ENCODE results near the gene KIRREL1.

Gene KIRREL1

DNA sequence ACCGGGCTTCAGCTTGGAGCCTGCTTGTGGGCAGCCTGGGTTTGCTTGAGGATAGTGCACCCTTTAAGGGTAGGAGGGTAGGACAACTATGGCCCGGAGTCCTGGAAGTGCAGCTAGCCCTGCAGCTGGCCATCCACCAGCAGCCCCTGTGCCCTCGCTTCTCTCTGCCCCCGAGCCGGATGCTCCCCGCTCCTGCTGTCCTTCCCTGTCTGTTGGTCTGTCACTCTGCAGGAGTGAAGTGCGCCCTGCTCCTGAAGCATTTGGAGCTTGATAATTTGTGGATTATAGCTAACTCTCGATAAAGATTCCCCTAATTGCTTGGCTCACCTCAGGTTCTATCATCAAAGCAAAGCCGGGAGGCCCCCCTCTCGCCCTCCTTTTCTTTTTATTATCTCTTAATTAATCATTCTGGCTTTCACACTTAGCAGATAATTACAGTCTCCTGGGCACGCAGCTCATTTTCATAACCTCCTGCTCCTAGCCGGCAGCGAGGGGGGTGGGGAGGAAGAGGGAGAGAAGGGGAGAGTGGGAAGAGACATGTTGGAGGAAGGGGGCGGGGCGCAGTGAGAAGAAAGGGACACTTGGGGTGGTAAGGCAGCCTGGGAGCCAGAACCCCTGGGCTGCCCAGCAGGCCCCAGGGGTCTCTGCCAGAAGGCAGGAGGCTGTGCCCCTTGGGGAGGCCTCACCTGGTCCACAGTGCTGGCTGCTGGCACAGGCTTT lies 14.4 kb downstream of the KIRREL1 start:
- no peak for DNase-seq

DNA sequence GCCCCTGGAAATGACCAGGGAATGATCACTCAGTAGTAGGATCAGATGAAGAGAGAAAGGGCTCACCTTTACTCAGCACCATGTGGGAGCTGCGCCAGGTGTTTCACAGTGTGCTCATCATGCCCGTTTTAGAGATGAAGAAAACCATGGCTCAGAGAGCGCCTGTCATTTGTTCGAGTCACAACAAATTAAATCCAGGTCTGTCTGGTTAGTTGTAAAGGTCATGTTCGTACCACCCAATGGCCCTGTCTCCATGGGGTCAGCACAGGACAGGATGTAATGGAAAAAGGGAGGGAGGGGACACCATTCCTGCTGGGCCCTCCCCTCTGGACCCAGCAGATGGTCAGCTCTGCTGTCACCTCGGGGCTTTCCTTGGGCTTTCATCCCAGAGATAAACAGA lies 15.2 kb downstream of the KIRREL1 start:
- DNase-seq = no peak

DNA sequence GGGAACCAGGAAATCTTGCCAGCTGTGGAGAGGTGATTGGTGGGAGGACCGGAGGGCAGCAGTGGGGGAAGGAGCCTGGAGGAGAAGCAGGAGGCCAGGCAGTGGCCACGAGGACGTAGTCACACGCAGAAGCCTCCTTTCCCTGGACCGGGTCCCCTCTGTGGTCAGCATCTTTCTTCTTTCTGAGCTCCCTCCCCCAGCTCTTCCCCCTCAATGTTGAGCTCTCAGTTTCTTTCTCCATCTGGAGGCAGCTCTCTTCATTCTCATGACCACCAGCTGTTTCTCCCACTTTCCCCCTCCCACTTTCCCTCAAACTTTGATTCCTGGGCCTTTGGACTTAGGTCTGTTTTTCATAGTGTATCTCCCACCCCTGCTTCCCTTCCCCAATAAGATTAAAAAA lies 18.3 kb downstream of the KIRREL1 start:
- no peak for DNase-seq

DNA sequence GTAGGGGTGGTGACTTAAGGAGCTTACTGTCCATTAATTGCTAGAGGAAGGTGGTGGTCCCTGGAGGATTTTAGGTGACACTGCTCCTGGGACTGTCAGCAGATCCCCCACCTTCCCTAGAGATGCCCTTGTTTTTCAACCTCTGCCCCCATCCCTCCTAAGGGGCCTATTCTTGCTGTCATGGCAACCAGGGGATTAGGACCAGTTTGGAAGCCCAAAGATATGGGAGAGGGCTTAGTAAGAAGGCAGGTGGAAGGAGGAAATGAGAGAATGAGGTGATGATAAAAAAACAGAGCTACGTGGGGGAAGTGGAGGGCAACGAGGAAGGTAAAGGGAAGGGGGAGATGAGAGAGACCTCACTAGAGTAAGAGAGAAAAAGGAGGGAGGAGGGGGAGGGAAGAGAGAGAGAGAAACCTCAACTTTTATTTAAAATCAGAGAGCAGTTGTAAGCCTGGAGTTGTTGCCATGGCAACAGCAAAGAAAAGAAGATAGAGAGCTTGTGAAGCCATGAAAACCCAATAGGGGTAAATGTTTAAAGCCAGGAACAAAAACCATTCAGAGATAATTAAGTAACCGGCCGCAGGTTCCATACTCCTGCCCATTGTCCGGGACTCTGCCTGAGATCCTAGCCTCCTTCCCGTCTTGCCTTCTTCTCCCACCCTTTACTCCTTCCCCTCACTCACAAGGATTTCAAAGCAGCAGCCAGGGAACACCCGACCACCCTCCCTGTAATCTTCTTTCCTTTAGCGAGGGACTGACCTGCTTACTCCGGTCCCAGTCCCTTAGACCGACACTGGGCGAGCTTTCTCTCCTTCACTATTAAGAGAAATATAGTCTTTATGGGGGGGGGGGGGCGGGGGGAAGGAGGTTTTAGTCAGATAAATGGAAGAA lies 20.6 kb downstream of the KIRREL1 start:
- DNase-seq = no peak

DNA sequence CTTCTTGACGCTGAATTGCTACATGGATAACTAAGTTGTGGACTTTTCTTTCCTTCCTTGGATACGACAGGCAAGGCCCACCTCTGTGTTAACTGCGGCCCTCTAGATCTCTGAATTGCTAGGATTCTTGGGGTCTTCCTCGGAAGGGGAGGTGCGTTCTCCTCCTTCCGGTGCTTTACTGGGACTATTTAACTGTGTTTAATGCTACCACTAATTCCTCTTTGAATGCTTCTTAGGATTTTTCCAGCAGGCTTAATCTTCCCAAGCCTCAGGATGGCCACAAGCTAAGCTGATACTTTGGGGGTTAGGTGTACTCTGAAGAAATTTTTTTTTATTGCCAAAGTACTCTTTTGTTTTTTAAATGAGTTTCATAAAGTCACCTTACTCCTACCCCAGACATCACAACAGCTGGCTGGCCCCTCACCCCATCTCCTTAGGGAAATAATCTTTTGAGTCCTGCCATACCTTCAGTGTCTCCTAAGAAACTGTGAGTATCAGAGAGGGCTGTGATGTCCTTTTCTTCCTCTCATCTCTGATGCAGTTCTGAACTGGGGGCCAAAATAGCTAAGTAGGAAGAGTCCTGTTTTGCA lies 21.4 kb downstream of the KIRREL1 start:
- DNase-seq = no peak

DNA sequence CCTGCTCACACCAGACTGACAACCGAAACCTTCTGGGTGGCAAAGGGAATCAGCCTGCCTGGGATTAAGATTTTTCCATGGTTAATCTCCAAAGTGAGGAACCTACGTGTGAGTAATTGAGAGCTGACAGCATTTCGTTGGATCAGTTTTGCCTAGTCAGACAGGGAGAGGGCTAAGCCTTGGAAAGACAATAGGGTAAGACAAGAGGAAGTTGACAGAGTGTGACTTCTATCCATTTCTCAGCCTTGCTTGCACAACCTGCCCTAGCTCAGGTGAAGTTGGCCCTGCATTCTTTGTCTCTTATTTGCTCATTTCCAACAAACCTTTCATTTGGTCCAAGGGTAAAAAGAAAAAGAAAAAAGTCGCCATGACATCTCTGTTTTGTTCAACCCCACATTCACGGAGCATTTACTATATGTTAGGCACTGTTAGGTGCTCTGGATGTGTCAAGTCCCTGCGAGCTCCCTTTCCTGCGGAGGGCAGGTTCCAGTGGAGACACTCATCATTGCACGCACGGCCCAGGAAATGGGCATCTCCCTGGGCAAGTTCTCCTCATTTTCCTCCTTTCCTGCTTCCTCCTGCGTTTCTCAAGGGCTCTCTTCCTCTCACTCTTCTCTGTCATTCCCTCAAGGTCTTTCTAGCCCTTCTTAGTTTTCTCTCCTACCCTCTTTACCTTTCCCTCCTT lies 23.3 kb downstream of the KIRREL1 start:
- DNase-seq = no peak

DNA sequence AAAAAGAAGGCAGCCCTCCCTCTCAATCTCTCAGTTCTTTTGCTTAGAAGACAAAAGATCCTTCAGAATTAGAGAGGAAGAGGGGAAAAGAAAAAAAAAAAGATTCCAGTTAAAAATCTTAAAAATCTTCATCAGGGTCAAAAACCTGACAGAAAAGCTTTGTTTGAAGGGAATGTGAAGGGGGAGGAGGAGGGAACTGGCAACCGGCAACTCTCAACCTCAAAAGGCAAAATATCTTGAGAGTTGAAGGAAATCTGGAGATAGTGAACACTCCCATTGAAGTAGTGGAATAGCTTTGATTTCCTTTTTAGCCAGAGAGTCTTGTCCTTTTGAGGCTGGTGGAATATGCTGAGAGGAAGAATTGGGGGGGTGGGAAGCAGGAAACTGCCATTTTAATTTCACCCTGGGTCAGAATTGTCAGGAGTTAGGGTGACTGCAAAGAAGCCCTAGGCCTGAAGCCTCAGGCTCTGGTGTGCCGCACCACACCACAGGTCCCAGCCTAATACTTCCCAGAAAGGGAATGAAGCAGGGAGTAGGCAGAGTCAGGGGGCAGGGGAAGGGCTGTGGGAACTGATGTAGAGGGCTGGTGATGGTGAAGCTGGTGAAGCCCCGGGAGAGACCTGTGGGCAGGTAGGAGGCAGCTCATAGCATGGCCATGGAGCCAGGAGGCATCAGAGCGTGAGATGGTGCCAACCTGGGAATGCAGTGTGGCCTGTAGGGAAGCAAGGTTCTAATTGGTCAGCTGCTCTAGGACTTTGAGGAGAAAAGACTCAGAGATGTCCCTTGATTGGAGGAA lies 24.6 kb downstream of the KIRREL1 start:
- DNase-seq = no peak

DNA sequence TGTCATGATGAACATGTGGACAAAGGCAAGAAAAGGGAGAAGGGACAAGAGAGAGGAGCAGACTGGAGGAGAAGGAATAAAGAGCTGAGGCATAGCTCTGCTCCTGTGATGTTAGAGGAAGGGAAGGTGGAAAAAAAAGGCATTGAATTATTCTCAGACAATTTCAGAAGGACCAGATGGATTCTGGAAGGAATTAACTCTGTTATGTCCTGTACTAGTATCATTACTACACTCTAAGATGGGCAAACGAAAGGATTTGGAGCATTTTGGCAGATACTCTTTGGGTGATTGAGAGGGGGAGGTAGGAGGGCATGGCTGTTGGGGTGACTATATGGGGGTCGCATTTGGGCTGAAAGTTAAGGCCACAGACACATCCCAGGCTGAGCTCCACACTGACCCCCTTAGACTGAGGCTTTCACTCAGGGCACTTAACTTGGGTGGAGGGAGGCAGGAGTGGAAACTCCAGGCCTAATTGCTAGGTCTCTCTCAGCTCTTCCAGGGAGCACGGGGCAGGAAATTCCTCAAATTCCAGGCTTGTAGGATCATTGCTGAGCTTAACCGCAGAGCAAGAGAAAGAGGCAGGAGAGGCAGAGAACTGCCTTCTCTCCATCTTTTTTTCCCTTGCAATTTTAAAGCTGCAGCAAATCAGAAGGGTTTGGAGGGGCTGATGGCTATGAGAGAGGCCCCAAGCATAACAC lies 25.9 kb downstream of the KIRREL1 start:
- DNase-seq = no peak

DNA sequence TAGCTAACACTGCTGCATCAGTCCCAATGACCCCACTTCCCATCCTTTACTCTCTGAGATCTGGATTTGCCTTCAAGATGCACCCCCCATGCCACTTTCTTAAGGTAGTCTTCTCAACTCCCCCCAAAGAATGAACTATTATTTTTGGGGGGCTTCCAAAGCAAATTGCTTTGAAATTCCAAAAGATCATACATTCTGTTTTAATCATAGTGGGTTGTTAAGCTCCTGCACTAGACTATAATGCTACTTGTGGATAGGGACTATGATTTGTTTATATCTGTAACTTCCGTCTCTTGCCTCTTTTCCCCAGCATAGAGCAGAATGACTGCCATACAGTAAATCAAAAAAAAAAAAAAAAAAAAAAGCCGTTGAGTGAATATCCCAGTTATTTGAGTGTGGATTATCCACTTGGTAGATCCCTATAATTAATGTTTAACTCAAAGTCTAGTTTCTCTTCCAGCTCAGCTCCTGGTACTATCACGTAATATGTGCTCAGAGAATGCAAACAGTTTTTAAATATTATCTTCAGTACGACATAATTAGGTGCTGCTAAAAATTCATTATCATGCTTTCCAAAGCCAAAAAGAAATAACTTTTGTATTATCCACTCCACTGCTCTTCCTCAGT lies 26.9 kb downstream of the KIRREL1 start:
- DNase-seq = no peak

DNA sequence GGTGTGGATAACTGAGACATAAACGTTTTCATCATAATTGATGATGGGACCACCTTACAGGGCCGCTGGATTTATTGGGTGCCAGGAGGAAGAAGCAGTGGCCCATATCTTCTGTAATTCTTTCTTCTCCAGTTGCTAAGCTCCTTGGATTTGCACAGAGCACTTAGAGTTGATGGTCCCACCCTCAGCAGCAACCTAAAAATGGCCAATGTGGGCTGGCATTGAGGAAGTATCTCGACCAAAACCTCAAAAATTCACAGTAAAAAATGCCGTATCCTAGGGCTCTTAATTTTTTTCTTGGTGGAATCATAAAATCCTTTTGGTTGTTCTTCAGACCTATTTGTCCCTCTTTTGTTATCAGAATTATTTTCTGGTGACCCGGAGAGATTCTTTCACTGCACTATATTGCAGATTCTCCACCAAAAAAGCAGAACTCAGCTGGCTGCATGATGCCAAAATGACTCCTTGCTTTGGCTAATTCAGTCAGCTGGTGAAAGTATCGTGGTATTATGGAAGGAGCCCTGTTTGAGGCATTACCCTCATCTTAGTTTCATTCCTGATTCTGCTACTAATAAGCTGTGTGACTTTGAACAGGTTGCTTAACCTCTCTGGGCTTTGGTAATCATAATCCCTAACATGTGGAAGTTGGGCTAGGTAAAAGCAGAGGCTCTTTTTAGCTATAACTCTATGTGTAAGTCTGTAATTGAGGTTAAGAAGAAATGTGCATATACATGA lies 27.6 kb downstream of the KIRREL1 start:
- no peak for DNase-seq

DNA sequence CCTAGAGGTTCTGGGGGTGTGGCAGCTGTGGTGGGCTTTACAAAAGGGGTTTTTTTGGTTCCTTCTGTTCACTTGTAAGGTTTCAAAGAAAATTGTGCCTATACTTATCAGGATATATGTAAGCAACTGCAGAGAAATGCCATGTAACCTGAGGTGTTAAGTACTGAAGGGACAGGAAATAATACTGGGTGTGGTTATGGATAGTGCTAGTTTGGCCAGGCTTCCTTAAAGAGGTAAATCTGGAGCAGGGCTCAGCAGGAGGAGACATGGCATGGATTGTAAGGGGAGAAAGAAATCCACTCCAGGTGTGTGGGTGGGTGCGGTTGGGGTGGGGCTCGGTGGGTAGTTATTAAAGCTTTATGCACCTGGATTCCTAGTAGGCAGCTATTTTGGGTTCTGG lies 28.3 kb downstream of the KIRREL1 start:
- no peak for DNase-seq

DNA sequence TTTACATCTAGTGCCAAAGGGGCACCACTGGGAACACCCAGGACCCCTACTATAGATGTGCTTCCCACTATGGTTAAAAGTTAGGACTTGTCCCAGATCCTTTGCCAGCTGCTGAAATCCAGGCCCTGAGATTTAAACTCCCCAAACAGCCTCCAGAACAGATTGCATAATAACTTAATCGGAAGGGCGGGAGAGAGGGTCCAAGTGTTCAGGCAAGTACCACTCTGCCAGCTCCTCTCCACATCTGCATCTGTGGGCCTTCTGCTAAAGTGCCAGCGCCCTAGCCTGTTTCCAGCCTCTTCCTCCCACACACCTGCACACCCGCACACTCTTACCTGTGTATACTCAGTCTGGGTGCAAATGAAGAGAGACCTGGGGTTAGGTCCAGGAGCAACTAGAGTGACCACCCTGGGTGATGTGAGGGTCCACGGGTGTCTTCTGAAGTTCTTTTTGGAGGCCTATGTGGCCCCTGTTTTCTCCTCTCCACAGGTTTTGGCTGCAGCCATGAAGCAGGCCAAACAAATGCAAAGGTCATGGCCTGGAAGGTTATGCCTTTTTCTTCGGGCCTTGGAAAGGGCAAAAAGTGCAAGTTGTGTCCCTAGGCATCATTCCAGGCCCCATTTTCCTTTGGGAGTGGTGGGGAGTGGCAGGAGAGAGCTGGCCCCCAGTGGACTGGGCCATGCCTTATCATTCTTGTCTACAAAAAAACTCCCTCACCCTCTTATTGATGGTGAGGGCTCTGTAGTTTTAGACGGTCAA lies 29.3 kb downstream of the KIRREL1 start:
- DNase-seq = no peak

DNA sequence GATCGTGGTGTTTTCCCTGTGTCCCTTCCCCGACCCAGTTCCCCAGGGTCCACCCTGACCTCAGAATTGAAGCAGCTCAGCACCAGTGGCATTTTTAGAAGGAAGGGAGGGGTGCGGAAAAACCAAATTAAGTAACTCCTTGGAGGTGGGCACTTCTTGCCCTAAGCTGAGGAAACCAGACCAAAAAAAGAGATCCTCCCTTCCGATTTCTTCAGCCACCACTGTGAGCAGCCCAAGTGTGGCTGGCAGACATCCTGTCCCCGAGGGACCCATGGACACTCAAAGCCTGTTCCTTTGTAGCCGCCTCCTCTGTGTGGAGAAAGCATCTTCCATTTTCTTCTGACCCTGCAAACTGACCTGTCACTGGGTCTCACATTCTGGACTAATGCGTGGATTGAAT lies 31.3 kb downstream of the KIRREL1 start:
- no peak for DNase-seq

DNA sequence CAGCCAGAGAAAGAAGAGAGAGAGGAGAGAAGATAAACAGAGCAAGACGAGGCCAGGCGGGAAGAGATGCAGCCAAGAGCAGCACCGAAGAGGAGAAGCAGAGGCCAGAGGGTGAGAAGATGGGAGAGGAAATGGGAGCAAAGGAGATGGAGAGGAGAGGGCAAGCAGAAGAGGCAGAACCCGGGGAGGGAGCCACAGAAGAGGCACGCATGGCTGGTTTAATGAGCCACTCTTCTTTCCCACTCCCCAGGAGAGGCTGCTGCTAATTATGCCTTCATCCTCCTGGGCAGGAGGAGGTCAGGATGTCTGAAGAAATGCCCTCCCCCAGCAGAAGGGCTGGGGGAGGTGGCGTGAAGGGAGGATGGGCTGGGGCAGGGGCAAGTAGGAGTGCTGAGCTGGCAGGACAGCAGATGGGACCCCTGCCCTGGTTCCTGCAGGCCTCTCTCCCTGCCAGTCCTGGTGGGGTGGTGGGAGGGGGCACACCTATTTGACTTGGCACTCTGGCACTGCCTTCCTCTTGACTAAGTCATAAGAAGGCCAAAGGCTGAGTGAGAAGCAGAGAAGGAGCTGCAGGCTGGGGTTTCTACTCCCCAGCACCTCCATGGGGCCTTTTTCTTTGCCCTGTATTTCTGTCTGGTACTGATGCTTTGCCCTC lies 32.3 kb downstream of the KIRREL1 start:
- DNase-seq = no peak

DNA sequence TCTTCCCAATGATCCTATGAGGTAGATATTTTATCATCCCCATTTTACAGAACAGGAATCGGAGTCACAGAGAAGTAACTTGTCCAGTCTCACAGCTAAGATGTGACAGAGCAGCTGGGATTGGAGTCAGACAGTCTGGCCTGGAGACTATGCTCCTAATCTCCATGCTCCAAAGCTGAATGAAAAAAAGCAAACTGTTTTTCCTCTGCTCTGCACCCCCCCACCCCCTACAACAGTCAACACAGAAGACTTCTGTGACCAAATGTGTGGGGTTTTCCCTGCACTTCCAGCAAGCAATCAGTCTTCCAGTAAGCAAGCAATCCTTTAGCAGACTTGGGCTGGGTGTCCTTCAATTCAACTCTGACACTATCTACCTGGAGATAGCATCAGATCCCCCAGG lies 33.2 kb downstream of the KIRREL1 start:
- DNase-seq = no peak

DNA sequence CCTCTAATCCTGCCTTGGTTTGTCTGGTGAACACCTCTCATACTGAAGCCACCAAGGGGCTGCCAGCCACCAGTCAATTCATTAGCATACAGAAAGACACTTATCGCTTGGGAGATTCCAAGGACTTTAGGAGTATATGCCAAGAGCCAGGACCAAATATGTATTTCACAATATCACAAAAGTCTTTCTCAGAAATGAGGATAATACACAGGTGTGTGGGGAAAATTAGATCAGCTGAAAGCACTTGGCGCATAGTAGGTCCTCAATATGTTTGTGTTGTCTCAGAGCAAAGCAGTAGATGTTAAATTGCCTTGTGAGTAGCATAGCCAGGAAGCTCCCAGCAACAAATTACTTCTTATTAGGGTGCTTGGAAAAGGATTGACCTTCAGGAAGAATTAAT lies 34.1 kb downstream of the KIRREL1 start:
- no peak for DNase-seq

DNA sequence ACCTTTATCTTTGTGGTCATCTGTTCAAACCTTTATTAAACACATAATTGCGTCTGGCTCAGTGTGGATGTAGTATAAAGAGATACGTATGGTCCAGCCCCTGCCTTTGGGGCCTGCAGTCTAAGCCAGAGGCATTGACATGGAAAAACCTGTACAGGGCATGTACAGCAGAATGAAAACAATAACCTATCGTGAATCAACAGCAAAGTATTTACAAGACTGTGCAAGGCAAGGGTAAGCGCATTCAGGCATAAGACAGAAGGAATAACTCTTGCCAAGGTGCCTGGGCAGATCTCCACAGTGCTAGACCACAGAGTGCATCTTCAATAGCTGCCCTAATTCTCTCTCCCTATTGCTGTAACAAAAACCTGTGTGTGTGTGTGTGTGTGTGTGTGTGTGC lies 35.5 kb downstream of the KIRREL1 start:
- no peak for DNase-seq

DNA sequence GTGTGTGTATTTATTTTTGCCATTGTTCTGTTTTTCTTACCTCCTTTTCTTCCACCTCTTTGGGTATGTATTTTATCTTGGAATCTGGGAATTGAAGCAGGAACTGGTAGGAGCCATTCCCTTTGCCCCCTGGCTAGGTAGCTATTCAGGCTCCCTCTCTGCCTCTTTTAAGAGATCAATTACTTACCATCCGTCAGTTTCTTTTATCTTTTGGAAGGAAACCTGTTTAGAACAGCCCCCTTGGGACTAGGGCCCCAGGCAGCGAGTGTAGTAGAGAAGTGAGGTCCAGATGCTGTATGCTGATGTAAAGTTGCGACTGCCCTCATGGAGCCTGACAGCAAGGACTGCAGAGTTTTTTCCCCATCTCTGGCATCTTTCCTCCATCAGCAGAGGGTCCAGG lies 41.6 kb downstream of the KIRREL1 start:
- DNase-seq = no peak

DNA sequence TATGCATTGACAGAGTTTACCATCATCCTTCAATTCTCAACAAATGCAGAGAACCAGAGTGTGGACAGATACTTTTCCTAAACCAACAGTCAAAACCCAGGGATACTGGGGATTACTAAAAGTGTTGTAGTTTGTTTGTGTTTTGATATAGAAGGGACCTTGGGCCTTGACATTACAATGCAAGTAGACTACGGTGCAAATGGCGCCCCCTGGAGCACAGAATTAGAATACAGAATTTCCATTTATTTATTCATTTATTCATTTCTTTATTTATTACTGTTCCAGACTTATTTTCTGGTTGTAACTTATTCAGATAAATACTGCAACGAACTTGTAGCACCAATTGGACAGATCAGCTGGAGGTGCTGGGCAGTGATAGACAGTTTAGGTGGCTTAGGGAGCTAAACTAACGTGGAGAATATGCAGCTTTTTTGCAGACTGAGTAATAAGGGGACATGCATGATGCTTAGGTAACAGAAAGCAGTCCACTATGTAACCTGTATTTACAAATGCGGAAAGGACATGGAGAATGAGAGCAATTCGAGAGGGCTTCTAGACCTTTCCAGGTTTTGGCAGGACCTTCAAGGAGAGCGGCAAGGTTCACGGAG lies 42.6 kb downstream of the KIRREL1 start:
- DNase-seq = no peak
